HG02610 (cell line): ENCODE data around the gene MBD3.
"Not testable (repeated sequence)": the region's sequence is repeated elsewhere in the genome, so short reads cannot be mapped to it uniquely, and the experiment has no call there.

Experiments used
- ATAC-seq: cut with Tn5 transposase; IDR thresholded peaks from one replicate; pipeline ENCODE4 v1.9.1; 2021; ENCODE audit warnings: mild to moderate bottlenecking, moderate library complexity; ENCODE audit not compliant: unreplicated experiment

The MBD3 gene, protein sequence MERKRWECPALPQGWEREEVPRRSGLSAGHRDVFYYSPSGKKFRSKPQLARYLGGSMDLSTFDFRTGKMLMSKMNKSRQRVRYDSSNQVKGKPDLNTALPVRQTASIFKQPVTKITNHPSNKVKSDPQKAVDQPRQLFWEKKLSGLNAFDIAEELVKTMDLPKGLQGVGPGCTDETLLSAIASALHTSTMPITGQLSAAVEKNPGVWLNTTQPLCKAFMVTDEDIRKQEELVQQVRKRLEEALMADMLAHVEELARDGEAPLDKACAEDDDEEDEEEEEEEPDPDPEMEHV

DNA sequence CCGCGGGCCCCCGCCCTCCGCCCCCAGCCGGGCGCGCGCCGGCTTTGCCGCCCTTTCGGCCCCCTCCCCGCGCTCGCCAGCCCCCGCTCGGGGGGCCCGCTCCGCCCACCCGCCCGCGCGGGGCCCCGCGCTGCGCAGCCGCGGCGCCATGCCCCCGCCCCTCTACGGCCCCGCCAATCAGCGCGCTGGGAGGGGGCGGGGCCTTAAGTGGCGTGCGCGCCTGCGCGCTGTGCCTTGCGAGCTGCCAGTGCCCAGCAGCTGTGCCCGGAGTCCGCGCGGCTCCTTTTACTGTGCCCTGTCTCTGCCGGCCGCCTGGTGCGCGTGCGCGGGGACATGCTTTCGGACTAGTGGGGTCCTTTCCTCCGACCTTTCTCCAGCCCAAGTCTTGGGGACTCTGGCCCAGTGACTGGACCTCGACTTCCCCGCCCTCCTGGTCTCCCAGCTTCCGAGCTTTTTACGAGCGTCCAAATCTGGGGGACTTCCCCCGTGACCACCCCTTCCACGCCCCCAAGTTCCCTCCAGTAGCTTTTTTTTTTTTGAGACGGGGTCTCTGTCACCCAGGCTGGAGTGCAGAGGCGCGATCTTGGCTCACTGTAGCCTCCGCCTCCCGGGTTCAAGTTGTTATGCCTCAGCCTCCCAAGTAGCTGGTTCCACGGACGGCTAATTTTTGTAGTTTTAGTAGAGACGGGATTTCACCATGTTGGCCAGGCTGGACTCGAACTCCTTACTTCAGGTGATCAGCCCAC lies at the start of gene MBD3:
Gene MBD3 (minus strand): TSS at position 111 of the 746 bp plus-strand sequence. CDS start 234 bp downstream, outside the sequence.
- peak; percentile 62 for ATAC-seq

DNA sequence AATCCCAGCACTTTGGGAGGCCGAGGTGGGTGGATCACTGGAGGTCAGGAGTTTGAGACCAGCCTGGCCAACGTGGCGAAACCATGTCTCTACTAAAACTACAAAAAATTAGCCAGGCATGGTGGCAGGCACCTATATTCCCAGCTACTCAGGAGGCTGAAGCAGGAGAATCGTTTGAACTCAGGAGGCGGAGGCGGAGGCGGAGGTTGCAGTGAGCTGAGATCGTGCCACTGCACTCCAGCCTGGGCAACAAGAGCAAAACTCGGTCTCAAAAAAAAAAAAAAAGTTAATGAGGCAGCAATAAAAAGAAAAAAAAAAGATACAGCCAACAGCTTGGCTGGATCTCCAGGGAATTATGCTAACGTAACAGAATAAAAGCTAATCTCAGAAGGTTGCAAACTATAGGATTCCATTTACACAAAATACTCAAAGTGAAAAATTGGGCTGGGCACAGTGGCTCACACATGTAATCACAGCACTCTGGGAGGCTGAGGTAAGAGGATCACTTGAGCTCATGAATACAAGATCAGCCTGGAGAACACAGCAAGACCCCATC lies 48.3 kb upstream of the MBD3 start:
- not testable (repeated sequence) for ATAC-seq

DNA sequence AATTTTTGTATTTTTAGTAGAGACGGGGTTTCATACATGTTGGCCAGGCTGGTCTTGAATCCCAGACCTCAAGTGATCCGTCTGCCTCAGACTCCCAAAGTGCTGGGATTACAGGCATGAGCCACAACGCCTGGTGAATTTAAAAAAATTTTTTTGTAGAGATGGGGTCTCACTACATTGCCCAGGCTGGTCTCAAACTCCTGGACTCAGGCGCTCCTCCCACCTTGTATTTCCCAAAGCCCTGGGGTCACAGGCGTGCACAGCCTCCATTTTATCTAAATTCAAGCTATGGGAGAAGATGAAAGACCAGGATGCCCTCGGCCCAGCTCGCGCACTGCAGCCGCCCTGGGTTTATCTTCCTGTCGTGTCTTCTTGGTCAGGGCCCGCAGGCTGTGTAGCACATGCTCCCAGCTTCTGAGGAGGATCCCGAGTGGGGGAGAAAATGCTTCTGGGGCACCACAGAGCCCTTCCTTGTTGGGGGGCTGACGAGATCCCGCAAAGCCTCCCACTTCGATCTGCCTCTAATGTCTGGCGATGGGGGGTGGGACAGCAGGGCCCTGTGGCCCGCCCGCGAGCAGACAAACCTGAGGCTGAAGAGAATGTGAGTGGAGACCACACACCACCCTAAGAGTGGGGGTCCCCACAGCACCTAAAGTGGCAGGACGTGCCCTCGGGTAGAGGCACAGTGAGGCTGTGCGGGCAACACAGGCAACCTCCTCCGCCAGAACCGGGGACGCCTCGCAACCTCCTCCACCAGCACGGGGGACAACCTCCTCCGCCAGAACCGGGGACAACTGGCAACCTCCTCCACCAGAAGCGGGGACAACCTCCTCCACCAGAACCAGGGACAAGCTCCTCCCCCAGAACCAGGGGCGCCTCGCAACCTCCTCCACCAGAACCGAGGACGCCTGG lies 43.9 kb upstream of the MBD3 start:
- ATAC-seq, result no peak

DNA sequence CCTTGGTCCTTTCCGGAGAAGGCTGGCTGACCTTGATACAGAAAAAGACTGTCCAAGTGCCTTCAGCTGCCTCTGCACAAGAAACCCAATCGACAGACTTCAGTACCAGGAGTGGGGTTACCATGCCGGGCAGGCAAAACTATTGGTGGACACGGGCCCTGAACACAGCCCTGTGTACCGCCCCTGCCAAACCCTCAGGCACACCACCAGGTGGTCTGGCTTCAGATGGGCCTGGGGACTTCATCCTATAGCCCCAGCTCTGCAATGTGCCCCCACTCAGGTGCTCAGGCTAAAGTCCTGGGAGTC lies 42.2 kb upstream of the MBD3 start:
- no peak for ATAC-seq

DNA sequence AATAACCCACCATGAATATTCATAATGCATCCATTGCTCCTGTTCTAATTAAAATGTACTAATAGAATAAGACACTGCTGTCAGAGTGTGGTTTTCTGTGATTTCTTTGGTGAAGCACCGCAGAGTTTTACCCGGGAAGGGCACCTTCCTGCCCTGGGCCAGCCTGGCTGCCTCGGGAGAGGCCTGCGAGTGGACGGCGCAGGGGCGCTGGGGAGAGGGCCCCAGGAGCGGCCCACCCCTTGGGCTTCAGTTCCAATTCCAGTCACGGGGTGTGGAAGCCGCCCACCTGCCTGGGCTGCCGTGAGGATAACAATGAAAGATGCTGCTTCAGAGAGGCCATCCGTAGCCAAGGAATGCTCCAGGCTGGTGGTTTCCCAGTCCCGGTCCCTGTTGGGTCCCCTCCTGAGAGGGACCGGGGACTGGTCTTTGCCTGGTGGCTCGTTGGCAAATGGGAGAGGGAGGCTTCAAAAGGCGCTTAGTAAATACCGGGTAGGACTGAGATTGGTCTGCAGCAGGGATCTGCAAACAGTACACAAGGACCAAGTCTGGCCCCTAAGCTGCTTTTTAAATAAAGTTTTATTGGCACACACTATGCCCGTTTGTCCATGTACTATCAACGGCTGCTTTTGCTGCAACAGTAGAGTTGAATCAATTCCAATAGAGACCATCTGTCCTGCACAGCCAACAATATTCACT lies 41.7 kb upstream of the MBD3 start:
- ATAC-seq, result no peak

DNA sequence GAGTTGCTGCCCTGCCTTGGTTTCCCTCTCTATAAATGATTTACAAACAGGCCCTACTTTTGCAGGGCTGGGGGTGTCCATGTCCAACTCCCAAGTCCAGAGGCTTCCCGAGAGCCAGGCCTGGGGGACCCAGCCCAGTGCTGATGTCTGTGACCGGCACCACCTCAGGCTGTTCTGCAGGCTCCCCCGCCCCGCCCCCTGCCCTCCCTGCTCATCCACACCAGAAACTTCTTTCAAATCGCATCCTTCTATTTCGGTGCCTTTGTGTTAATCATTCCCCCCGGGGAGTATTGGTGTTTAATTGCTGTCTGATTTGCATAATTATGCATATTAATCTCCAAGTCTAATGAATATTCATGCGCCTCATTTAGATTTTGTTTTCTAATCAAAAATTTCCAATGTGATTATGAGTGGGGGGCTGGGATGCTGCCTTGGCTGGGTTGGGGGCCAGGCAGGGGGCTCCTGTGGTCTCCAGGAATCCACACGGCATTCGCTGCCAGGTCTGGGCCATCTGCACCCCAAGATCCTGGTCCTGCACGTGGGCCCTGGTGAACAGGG lies 40.7 kb upstream of the MBD3 start:
- ATAC-seq, result no peak

DNA sequence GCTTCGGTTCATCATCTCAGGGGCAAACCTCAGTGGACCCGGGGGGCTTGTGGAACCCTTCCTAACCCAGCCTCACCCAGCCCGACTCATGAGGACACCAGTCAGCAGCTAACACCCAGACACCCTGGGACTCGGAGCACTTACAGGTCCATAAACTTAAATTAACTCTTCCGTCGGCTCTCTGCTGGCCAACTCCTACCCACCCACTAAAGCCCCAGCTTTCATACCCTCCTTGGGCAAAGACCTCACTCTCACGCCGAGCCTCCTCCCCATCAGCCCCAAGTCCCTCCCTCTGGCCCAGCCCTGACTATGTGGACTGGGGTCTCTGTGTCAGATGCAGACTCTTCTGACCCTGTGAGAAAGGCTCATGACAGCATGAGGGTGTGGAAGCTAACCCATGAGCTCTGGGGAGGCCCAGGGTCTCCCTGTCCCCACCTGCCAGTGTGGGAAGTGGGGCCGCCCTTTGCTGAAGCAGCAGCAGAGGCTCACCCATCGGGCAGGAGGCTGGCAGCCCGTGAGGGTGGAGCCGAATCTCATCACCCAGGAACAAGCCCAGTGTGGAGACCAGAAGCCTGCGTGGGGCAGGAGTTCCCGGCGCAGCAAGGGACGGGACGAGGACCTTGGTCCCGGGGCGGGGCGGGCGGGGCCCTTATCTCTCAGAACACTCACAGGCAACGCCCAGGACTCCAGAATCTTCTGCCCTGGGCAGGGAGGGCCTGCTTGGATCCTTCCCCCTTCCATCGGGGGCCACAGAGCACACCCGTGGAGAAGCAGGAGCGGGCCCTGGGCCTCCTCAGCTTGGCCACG lies 40.0 kb upstream of the MBD3 start:
- ATAC-seq, result no peak

DNA sequence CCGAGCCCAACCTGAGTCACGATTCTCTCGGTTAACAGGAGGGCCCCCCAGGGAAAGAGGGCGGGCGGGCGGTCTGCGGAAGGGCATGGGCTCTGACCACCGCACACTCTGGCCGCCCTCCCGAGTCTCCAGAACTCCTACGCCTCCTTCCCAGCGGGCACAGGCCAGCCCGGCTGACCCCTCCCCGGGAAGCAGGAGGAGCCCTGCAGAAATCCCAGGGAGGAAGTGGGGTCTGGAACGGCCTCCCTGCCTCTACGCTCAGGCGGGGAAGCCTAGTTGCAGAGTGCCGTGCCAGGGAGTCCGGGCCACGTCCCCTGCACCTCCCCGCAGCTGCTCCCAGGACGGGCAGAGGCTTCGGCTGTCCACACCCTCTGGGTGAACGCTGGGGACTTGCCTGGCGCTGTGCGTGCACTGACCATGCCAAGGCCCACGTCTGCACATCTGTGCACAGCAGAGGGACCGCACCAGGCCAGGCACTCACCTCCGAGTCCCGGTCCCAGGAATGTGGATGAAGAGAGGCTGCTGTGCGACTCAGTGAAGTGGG lies 39.0 kb upstream of the MBD3 start:
- no peak for ATAC-seq

DNA sequence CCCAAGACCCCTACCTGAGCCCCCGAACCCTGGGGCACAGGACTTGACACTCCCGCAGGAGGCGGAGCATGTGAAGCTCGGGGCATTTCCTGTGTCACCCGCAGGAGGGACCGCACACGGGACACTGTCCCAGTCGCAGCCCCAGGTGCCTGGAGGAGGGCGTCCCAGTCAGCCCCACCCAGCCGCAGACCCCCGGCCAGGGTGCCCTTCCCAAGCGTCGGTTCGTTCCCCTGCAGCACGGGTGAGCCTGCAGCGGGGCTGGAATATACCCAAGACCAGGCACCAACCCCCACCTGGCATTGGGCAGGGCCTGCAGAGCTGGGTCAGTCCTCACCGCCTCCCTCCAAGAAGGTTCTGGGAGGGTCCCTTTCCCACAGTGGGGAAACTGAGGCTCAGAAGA lies 38.1 kb upstream of the MBD3 start:
- ATAC-seq, result no peak

DNA sequence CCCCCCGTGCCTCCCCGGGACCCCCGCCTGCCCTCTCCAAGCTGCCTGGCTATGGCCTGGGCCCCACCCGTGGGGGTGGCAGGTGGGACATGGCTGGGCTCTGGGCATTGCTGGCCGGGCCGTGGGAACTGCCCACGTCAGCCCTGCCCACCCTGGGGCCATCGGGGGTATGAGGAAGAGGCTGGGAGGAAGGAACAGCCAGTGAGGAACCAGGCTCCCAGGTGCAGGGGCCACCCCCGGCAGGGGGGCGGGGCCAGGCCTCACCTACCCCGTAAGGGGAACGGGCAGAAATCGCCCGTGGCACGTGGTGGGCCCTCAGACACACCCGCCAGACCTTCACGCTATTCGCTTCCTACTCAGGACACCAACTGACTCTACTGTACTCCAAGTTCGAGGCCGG lies 37.3 kb upstream of the MBD3 start:
- ATAC-seq, result no peak

DNA sequence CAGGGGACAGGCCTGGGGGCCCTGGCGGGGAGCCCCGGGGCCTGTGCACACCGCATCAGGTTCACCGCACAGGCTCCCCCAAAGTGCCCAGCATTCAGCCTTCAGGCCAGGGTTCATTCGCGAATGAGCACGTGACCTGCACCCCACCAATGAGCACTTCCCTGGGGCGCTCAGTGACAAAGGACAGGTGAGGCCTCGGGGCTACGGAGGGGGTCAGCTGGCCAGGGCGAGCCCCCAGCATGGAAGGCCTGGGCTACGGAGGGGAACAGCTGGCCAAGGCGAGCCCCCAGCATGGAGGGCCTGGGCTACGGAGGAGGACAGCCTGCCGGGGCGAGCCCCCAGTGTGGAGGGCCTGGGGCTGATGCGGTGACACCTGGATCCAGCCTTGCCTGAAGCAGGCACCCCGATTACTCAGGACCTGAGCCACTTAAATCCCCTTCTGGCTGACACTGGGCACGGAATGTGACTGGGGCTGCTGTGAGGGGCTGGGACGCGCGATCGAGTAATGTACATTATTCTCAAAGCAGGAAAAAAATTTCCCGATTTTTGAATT lies 36.7 kb upstream of the MBD3 start:
- no peak for ATAC-seq

DNA sequence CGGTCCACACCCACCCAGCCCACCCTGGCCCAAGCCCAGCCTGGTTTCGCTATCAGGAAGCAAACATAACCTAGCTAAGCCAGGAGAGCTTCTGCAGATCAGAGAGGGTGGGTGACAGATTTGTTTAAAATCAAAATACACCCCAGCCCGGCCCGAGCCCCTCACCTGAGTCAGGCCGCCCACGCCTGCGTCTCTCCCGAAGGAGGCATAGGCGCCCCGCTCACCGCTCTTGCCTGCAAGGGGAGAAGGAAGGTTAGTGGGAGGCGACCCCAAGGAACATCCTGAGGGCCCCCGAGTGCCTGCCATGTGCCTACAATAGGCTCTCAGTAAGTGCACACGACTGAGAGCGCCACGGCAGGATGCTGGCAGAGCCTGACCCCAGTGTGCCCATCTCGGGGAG lies 34.5 kb upstream of the MBD3 start:
- no peak for ATAC-seq

DNA sequence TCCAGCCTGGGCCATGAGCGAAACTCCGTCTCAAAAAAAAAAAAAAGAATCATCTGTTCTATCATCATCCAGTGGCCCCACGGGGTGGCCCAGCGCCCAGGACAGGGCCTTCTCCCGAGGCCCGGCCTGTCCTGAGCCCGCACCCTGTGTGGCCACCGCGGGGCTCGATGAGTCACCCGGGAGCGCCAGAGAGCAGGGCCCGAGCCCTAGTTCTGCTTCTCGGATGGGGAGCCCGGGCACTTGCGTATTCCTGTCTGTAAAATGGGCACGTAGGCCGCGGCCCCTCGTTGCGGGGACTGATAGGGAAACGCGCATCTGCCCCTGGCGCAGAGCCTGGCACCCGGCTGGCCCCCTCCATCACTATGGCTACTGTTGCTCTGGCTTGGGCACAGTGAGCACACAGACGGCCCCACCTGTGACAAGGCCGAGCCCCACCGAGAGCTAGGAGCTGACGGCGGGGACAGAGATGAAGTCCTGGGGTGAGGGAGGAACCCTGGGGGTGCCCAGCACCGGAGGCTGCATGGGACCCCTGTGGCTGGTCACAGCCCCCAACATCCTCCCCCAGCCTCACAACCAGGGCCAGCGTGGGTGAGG lies 33.8 kb upstream of the MBD3 start:
- ATAC-seq, result no peak

DNA sequence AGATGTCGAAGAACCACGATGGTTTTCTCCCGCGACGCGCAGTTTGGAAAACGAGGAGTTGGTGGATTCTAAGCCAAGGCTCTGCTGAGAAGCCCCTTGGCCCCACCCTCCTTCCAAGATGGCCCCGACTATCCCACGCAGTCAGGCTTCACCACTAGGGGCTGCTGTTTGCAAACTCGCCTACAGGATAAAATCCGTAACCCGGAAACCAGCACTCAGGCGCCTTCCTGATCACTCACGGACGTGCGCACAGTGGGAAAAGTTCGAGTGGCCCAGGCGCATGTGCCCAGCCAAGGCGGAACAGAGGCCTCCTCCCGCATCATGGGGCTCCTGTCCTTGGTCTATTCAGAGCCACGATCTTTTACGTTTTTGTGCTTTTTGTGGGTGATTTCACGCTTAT lies 31.8 kb upstream of the MBD3 start:
- no peak for ATAC-seq

DNA sequence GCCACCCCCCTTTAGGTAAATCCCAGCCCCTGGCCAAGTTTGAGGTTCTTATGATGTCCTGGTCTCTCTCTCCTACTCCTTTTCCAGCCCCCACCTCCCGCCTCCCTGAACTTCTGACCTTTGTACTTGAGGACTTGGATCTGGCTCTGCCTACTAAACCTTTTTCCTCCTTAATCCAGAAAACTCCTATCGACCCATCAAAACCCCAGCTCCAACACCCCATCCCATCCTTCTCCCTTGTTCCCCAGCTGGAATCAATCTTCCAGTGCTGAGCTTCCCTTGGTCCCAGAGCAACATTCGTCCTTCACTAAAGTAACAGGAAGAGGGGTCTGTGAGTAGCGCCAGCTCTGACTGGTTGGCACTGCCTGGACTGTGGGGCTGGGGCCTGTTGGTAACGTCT lies 29.9 kb upstream of the MBD3 start:
- no peak for ATAC-seq

DNA sequence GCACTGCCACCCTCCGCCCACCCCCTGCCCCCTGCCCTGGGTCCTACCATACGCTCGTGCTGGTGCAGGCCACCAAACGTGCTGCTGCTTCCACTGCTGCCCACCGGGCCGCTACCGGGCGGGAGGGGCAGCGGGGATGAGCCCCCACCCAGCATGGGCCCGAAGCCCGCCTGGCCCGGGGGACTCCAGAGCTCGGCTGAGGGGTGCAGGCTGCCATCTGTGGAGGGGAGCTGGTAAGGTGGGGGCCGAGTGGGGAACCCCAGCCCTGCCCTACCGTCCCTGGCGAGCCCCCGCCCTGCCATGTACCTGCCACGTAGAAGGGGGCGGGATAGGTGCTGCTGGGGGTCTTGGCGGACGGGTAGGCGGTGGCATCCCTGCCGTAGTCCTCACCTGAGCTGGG lies 29.3 kb upstream of the MBD3 start:
- no peak for ATAC-seq

DNA sequence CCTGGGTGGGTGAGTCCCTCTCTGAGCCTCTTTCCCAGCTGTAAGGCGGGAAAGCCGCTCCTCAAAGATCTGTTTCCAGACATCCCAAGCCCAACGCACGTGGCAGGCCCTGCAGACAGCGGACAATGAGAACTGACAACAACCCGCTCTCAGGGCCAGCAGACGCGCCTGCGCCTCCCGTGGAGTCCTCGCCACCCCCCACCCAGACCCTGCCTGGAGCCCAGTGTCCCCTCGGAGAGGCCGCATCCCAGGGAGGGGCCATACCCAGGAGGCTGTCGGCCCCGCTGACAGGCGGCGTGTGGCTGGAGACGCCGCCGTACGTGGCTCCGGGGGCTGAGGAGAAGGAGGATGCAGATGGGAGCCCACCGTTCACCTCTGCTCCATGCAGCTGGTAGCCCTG lies 28.9 kb upstream of the MBD3 start:
- no peak for ATAC-seq

DNA sequence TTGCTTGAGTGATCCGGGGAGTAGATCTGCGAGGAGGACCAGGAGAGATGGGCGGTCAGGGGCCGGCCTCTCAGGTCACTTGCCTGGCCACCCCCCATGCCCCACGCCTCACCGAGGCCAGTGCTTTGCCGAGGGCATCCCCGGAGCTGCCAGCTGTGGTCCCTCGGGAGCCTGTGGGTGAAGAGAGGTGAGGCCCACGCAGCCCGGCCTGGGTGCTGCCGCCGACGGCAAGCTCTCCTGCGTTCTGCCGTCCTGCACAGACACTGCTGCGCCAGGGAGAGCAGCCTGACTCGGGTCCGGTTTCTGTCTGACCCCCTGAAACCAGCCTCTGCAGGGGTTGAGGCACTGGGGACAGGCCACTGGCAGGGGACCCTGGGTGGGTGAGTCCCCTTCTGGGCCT lies 28.4 kb upstream of the MBD3 start:
- no peak for ATAC-seq

DNA sequence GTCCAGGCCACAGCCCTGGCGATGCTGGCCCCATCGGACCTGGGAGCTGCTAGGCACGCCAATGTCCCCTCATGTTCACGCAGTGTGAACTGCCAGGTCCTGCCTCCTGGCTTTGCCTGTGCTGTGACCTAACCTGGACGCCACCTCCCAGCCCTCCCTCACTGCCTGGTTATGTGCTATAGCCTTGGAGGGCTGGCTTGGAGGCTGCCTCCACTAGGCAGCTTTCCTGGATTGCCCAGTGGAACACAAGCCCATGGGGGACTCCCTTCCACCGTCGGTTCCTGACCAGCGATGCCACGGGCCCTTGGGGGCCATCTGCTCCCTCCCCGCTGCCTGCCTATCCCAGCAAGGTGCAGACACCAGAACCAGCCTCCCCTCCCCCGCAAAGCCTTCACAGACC lies 27.8 kb upstream of the MBD3 start:
- ATAC-seq, result no peak
